Neural cell (in vitro differentiated cells): ENCODE results near the gene CD164L2. TPM values are rescaled to one million over a fixed set of nuclear protein-coding genes. Genes with fewer than 3 reads are reported as not detected.

ENCODE experiments used
- H2AFZ ChIP-seq: fragments of 200-600, 300-800 bp; sonication (generic), shearing (Covaris generic); 2 replicates; pipeline ENCODE4 v1.6.0; 2014; ENCODE audit warnings: low read depth, mild to moderate bottlenecking, antibody characterized with exemption, low read length, moderate library complexity
- H3F3A ChIP-seq: fragments of 200-600 bp; shearing (Covaris generic); 2 replicates; pipeline ENCODE4 v1.6.1; 2016; ENCODE audit warnings: mild to moderate bottlenecking, moderate library complexity, mixed read lengths, antibody characterized with exemption, low read length; ENCODE audit not compliant: insufficient read depth, poor library complexity, severe bottlenecking
- H3K27ac ChIP-seq: fragments of 200-600, 300-800 bp; sonication (generic), shearing (Covaris generic); 2 replicates; pipeline ENCODE4 v1.5.1; 2014; ENCODE audit warnings: mild to moderate bottlenecking, low read length, moderate library complexity
- H3K27me3 ChIP-seq: fragments of 300-800, 200-600 bp; sonication (generic), shearing (Covaris generic); 2 replicates; pipeline ENCODE4 v1.6.0; 2014; ENCODE audit warnings: mild to moderate bottlenecking, low read depth, low read length, moderate library complexity; ENCODE audit not compliant: insufficient read depth
- H3K36me3 ChIP-seq: fragments of 300-800, 200-600 bp; sonication (generic), shearing (Covaris generic); 2 replicates; pipeline ENCODE4 v1.5.1; 2014; ENCODE audit warnings: mild to moderate bottlenecking, antibody characterized with exemption, low read length, moderate library complexity; ENCODE audit not compliant: insufficient read depth
- H3K4me2 ChIP-seq: fragments of 300-800, 200-600 bp; sonication (generic), shearing (Covaris generic); 2 replicates; pipeline ENCODE4 v1.6.0; 2014; ENCODE audit warnings: mild to moderate bottlenecking, low read length
- H3K4me3 ChIP-seq: fragments of 300-800, 200-600 bp; sonication (generic), shearing (Covaris generic); 2 replicates; pipeline ENCODE4 v1.5.1; 2014; ENCODE audit warnings: mild to moderate bottlenecking, low read length, moderate library complexity
- H3K79me2 ChIP-seq: fragments of 200-600 bp; shearing (Covaris generic); replicated peaks from 2 replicates; pipeline ENCODE4 v1.6.0; 2014; ENCODE audit warnings: mild to moderate bottlenecking, low read length, moderate library complexity; ENCODE audit not compliant: insufficient read depth
- H3K9ac ChIP-seq: fragments of 300-800, 200-600 bp; sonication (generic), shearing (Covaris generic); 2 replicates; pipeline ENCODE4 v1.6.1; 2016; ENCODE audit warnings: mild to moderate bottlenecking, low read length, mixed read lengths
- H3K9me2 ChIP-seq: fragments of 200-600 bp; shearing (Covaris generic); 2 replicates; pipeline ENCODE4 v1.6.1; 2016; ENCODE audit warnings: mild to moderate bottlenecking, low read length, mixed read lengths; ENCODE audit not compliant: insufficient read depth
- H3K9me3 ChIP-seq: fragments of 200-600, 300-800 bp; sonication (generic), shearing (Covaris generic); 2 replicates; pipeline ENCODE4 v1.6.1; 2016; ENCODE audit warnings: mild to moderate bottlenecking, mixed run types, low read length, moderate library complexity, mixed read lengths
- H4K20me1 ChIP-seq: fragments of 200-600 bp; shearing (Covaris generic); 2 replicates; pipeline ENCODE4 v1.6.1; 2016; ENCODE audit warnings: mild to moderate bottlenecking, mixed run types; ENCODE audit not compliant: insufficient read depth
- CTCF ChIP-seq: fragments of 450-650 bp; IDR thresholded peaks from 2 replicates; pipeline ENCODE4 v1.5.1; 2014; ENCODE audit warnings: antibody characterized with exemption, mild to moderate bottlenecking, moderate library complexity; ENCODE audit not compliant: poor library complexity, severe bottlenecking
- EP300 ChIP-seq: fragments of 450-650 bp; conservative IDR thresholded peaks from 2 replicates; pipeline ENCODE4 v1.6.1; 2014; ENCODE audit warnings: antibody characterized with exemption, mild to moderate bottlenecking, moderate library complexity; ENCODE audit not compliant: poor library complexity, severe bottlenecking
- EZH2 ChIP-seq: fragments of 200-600, 300-800 bp; shearing (Covaris generic), sonication (generic); IDR thresholded peaks from 2 replicates; pipeline ENCODE4 v1.6.1; 2014; ENCODE audit warnings: antibody characterized with exemption, low read length, borderline replicate concordance, mild to moderate bottlenecking; ENCODE audit not compliant: insufficient read depth, poor library complexity, severe bottlenecking
- MXI1 ChIP-seq: fragments of 450-650 bp; conservative IDR thresholded peaks from 2 replicates; pipeline ENCODE4 v1.6.1; 2014; ENCODE audit warnings: antibody characterized with exemption, mild to moderate bottlenecking; ENCODE audit not compliant: poor library complexity, severe bottlenecking
- POLR2AphosphoS5 ChIP-seq: IDR thresholded peaks from 2 replicates; pipeline ENCODE4 v1.6.1; 2012
- RAD21 ChIP-seq: fragments of 450-650 bp; conservative IDR thresholded peaks from 2 replicates; pipeline ENCODE4 v1.6.1; 2014; ENCODE audit warnings: antibody characterized with exemption, mild to moderate bottlenecking, moderate library complexity
- REST ChIP-seq: IDR thresholded peaks from 2 replicates; pipeline ENCODE4 v1.6.1; 2012; ENCODE audit warnings: borderline replicate concordance
- SMC3 ChIP-seq: fragments of 450-650 bp; conservative IDR thresholded peaks from 2 replicates; pipeline ENCODE4 v1.6.1; 2014; ENCODE audit warnings: antibody characterized with exemption, mild to moderate bottlenecking, moderate library complexity; ENCODE audit not compliant: poor library complexity
- TAF1 ChIP-seq: IDR thresholded peaks from 2 replicates; pipeline ENCODE4 v1.6.1; 2012; ENCODE audit warnings: low read depth
- polyA plus RNA-seq: library from polyadenylated mRNA; depleted of rRNA; stranded (reverse); fragments of >200 nt; gene quantifications from 2 replicates; pipeline ENCODE4 v1.2.3, GENCODE V29; 2014

Gene CD164L2
- polyA plus RNA-seq, 1 donor from 2014 or later, result not detected

GRCh38 chr1:27410709-27411108 lies 27.6 kb upstream of the CD164L2 start:
- H3K4me3 ChIP-seq, result no peak overlapping the region
- no peaks in the 10 kb centered on the region for H3K27me3 ChIP-seq
- H3K9me3 ChIP-seq, result no peaks in the 10 kb centered on the region
- no peak overlapping the region for H2AFZ ChIP-seq
- H4K20me1 ChIP-seq, result no peaks in the 10 kb centered on the region
- no peaks in the 10 kb centered on the region for H3K79me2 ChIP-seq
- H3K9me2 ChIP-seq, result no peaks in the 10 kb centered on the region
- H3K27ac ChIP-seq, result no peak overlapping the region
- H3K9ac ChIP-seq, result no peak overlapping the region
- peaks cover 4% of the 10 kb centered on the region for H3K36me3 ChIP-seq
- TF ChIP-seq REST, result no peak
- no peak for TF ChIP-seq TAF1
- TF ChIP-seq RAD21, result no peak
- no peak for TF ChIP-seq EZH2
- TF ChIP-seq POLR2AphosphoS5, result no peak
- TF ChIP-seq CTCF, result no peak
- TF ChIP-seq EP300, result no peak
- no peak for TF ChIP-seq SMC3
- no peak for TF ChIP-seq MXI1
- no peaks in the 10 kb centered on the region for H3F3A ChIP-seq
- H3K4me2 ChIP-seq, result no peak overlapping the region

DNA sequence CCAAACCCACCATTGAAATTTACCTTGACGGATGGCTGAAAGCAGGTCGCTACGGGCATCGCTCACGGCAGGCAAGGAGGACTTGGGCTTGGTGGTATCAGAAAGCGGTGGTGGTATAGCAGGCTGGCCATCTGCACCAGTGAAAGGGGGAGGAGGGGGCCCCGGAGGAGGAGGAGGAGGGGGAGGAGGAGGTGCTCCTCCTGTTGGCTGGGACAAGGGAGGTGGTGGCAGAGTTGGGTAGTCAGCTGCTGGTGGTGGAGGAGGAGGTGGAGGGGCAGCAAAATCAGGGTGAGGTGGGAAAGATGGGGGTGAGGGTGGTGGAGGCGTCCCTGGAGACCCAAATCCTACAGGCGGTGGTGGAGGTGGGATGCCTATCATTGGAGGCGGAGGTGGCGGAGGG lies 26.5 kb upstream of the CD164L2 start:
- TF ChIP-seq POLR2AphosphoS5 (no peak), EZH2 (no peak), EP300 (no peak), CTCF (no peak), SMC3 (no peak), RAD21 (no peak), REST (no peak), MXI1 (no peak), TAF1 (no peak)
- peaks cover 4% of the 10 kb centered on the region for H3K36me3 ChIP-seq

More for the DNA sequence above, 26.5 kb upstream of the CD164L2 start:
- Histone ChIP-seq H3K79me2 (no peaks in the 10 kb centered on the region), H2AFZ (no peak overlapping the region), H3K9ac (no peak overlapping the region), H3K27me3 (no peaks in the 10 kb centered on the region), H4K20me1 (no peaks in the 10 kb centered on the region), H3K27ac (no peak overlapping the region), H3K4me3 (no peak overlapping the region), H3K9me2 (no peaks in the 10 kb centered on the region), H3F3A (no peaks in the 10 kb centered on the region), H3K9me3 (no peaks in the 10 kb centered on the region), H3K4me2 (no peak overlapping the region)
